GM18499 (cell line): ENCODE results near the gene DSG1.
"Not testable (repeated sequence)": the region's sequence is repeated elsewhere in the genome, so short reads cannot be mapped to it uniquely, and the experiment has no call there.

Experiments used
- ATAC-seq: cut with Tn5 transposase; IDR thresholded peaks from one replicate; pipeline ENCODE4 v1.9.1; 2021; ENCODE audit warnings: moderate number of reproducible peaks; ENCODE audit not compliant: insufficient read depth, unreplicated experiment

The DSG1 gene

GRCh38 chr18:31329787-31330438, 12.0 kb downstream of the DSG1 start:
- ATAC-seq = no peak

GRCh38 chr18:31343454-31343853, 25.5 kb downstream of the DSG1 start:
- ATAC-seq = no peak

DNA sequence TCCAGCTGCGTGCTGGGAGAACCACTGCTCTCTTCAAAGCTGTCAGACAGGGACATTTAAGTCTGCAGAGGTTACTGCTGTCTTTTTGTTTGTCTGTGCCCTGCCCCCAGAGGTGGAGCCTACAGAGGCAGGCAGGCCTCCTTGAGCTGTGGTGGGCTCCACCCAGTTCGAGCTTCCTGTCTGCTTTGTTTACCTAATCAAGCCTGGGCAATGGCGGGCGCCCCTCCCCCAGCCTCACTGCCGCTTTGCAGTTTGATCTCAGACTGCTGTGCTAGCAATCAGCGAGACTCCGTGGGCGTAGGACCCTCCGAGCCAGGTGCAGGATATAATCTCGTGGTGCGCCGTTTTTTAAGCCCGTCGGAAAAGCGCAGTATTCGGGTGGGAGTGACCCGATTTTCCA, 35.4 kb downstream of the DSG1 start:
- ATAC-seq = not testable (repeated sequence)

- ATAC-seq = no peak
These were observed 37.0 kb downstream of the DSG1 start for GRCh38 chr18:31354990-31355389.

- no peak for ATAC-seq
These were observed 38.1 kb downstream of the DSG1 start for GRCh38 chr18:31356025-31356424.

DNA sequence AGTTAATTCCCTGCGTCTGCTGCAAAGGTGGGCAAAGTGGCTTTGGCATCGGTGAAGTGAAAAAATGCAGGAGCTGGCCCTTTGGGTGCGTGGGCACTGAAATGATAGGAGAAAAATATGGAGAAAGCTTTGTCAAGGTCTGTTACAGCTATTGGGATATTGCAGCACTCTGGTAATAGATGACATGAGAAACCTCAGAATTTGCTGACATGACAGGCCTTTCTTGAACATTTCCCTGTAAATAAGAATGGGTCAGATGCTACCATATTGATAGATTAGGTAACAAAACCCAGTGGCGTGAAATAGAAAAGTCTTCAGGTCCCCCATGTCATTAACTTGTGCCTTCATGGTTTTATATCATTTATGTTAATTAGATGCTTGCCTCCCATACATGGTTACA, 46.2 kb downstream of the DSG1 start:
- ATAC-seq = no peak

DNA sequence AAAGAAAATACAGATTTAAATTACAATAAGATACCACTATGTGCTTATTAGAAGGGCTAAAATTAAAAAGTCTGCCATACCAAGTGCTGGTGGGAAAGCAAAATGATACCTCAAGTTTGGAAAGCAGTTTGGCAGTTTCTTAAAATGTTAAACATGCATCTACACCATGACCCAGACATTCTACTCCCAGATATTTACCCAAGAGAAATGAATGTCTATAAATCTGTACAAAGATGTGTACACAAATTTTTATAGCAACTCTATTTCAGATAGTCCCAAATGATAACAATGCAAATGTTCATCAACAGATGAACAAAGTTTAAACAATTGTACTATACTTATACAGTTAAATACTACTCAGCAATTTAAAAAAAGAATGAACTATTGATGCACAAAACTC, 51.5 kb downstream of the DSG1 start:
- no peak for ATAC-seq

- no peak for ATAC-seq
These were observed 54.0 kb downstream of the DSG1 start for GRCh38 chr18:31371989-31372388.

GRCh38 chr18:31373641-31374040, 55.7 kb downstream of the DSG1 start:
- ATAC-seq = no peak

DNA sequence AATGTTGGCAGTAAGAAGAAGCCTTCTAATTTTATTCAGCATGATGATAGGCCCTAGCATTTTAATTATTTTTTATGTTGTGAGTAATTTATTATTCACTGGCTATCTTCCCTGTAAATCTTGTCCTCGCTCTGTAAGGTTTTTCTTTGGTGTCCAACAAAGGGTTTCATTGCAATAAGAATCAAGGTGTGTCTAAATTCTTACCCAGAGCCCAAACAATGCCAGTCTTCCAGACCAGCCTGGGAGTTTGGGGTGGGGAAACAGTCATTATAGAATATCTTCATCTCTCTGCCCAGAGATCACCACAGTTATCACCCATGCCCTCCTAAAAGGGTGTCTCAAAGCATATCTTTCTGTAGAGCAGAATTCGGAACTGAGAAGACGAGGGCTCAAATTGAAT, 58.5 kb downstream of the DSG1 start, which contains the start of gene DSG4:
TSS of gene DSG4 (plus strand) at position 301 of the 400 bp plus-strand sequence. CDS start 135 bp downstream, outside the sequence.
- no peak for ATAC-seq

GRCh38 chr18:31380912-31381311, 63.0 kb downstream of the DSG1 start:
- no peak for ATAC-seq

DNA sequence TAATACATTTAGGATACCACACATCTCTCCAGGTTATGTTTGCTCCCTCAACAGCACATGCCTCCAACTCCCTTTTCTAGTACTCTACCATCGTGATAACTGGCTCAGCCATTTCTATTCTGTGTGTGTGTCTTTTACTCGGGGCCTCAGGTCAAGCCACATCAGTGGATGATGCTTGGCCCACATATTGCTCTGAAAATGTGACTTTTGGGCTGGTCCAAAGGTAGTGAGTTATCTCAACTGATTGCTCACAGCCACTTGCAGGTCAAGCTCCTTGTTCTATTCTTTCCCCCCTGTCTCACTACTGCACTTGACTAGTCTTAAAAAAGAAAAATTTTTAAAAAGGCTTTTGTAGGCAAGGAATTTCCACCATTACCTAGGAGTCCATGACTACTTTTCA, 64.1 kb downstream of the DSG1 start:
- ATAC-seq = no peak

GRCh38 chr18:31386741-31387140, 68.8 kb downstream of the DSG1 start:
- no peak for ATAC-seq

GRCh38 chr18:31393286-31393685, 75.3 kb downstream of the DSG1 start:
- no peak for ATAC-seq

GRCh38 chr18:31396796-31397612, 79.0 kb downstream of the DSG1 start:
- no peak for ATAC-seq

- no peak for ATAC-seq
These were observed 80.2 kb downstream of the DSG1 start for GRCh38 chr18:31398191-31398590.

DNA sequence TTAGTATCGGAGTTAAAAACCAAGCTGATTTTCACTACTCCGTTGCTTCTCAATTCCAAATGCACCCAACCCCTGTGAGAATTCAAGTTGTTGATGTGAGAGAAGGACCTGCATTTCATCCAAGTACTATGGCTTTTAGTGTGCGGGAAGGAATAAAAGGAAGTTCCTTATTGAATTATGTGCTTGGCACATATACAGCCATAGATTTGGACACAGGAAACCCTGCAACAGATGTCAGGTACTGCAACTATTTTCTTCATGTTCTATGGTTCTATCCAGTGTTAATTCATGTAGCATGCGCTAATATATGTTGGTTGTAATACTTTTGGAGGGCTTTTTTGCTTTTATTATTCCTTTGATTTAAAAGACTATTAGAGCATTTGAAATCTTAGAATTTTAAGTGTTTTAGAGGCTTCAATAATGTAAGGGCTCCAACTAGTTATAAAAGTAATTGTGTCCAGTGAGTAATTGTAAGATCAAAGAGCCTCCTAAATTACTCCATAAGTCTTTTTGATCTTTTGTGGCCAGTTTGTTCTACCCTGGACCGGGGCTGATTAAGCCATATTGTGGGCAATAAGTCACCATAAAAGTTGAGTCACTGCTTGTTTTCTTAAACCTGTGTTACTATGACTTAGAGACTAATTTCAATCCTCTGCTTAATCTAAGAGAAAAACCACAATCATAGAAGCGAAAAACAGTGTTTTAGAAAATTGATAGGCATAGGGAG, 81.5 kb downstream of the DSG1 start:
- no peak for ATAC-seq

- ATAC-seq = no peak
These were observed 83.4 kb downstream of the DSG1 start for GRCh38 chr18:31401156-31402025.

DNA sequence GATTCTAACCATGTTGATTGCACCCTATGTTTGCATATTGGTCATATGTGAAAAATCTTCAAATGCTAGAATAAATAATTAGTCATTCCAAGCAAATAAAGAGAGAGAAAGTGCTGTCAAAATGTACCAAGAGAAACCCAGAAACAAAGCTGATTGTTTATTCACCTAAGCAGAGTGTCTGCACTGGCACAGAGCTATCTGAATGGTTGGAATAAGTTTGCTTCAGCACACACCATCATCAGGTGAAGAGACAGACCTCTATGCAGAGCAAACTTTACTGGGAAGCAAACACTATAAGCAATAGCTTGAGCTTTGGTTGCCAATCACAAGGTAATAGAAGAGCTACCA, 84.0 kb downstream of the DSG1 start:
- ATAC-seq = no peak

DNA sequence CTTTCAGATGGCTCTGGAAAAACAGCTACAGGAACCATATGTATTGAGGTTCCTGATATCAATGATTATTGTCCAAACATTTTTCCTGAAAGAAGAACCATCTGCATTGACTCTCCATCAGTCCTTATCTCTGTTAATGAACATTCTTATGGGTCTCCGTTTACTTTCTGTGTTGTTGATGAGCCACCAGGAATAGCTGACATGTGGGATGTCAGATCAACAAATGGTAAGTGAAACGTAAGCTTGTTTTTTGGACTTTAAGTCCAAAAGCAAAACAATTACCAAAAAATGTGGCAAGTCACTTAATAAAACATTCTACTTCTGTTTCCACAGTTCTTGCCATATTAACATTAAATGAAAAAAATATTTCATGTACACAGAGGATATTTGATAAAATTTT, 85.4 kb downstream of the DSG1 start:
- ATAC-seq = no peak
